Measurements from ENCODE around the gene PACRG.

PACRG gene

DNA sequence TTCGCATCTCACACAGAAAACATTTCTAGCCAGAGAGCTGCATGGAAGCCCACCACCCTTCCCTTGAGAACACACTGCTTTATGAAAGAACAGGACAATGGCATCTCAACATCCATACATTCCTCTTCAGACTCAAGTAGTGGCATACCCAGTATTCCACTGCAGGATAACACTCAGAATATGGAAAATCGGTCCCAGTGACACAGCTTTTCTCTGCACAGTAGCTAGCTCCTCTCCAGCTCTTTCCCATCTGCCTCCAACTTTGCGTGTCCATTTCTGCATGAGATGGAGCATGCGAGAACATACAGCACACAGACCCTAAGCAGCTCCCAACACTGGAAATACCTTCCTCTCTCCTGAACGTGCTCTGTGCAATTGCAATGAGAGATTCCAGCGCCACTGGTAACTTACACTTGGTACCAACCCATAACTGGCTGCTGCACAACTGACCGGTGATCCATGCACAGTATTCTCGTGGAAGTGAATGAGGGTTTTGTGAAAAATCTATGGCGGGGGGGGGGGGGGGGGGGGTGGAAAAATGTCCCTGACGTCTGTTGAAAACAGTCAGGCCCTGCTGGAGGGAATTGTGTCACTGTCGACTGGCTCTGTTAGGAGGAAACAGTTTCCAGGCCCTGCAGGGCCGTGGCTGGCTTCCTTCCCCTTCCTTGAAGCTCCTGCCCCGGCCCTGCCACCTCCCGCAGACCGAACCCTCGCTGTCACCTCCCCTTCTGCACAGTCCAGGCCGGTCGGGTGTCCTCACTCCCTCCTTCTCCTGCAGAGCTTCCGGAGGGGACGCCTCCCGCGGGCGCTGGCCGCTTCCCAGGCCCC lies 420.9 kb downstream of the PACRG start:
- TF ChIP-seq, protein P1, sequence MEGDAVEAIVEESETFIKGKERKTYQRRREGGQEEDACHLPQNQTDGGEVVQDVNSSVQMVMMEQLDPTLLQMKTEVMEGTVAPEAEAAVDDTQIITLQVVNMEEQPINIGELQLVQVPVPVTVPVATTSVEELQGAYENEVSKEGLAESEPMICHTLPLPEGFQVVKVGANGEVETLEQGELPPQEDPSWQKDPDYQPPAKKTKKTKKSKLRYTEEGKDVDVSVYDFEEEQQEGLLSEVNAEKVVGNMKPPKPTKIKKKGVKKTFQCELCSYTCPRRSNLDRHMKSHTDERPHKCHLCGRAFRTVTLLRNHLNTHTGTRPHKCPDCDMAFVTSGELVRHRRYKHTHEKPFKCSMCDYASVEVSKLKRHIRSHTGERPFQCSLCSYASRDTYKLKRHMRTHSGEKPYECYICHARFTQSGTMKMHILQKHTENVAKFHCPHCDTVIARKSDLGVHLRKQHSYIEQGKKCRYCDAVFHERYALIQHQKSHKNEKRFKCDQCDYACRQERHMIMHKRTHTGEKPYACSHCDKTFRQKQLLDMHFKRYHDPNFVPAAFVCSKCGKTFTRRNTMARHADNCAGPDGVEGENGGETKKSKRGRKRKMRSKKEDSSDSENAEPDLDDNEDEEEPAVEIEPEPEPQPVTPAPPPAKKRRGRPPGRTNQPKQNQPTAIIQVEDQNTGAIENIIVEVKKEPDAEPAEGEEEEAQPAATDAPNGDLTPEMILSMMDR (IDR thresholded peaks at IDR 0.05), result no peak
- Mint-ChIP-seq H3K36me3 (ENCODE audit: low read depth) (peaks cover 5% of the 10 kb centered on the region), H3K27ac (no peak overlapping the region), H3K4me1 (peaks cover 6% of the 10 kb centered on the region), H3K4me3 (no peak overlapping the region), H3K9me3 (peaks cover 12% of the 10 kb centered on the region), H3K27me3 (ENCODE audit: low read depth, poor library complexity) (no peaks in the 10 kb centered on the region)
- no peak for DNase-seq

DNA sequence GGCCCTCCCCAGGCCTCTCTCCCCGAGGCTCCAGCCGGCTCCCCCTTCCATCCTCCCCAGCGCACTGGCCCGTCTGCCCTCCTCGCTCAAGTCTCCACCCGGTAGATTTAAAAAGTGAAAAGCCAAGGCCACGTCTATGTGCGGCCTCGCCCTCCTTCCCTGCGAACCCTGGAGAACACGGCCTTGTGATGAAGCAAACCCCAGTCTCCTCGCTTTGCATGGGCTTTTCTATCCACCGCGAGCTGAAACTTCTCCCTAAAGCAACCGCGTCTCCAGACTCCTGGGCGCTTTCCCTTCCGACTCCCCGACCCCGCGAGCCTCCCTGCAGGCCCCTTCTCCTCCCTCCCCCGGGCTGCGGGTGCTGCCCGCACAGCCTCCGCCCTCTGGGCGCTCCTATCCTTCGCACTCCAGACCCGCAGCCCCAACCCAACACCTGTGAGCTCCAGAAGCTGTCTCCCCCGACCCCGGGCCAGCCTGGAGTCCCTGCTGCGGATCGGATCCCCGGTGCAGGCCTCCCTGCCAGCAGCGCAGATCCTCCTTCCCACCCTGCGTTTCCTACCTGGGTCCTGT lies 421.6 kb downstream of the PACRG start:
- H3K27ac Mint-ChIP-seq, result no peak overlapping the region
- H3K27me3 Mint-ChIP-seq (ENCODE audit: low read depth, poor library complexity), result peaks cover 5% of the 10 kb centered on the region
- TF ChIP-seq, protein P1 (IDR thresholded peaks at IDR 0.05), result no peak
- peaks cover 5% of the 10 kb centered on the region for H3K36me3 Mint-ChIP-seq (ENCODE audit: low read depth)
- peaks cover 6% of the 10 kb centered on the region for H3K4me1 Mint-ChIP-seq
- no peak for DNase-seq
- no peak overlapping the region for H3K4me3 Mint-ChIP-seq
- peaks cover 12% of the 10 kb centered on the region for H3K9me3 Mint-ChIP-seq

DNA sequence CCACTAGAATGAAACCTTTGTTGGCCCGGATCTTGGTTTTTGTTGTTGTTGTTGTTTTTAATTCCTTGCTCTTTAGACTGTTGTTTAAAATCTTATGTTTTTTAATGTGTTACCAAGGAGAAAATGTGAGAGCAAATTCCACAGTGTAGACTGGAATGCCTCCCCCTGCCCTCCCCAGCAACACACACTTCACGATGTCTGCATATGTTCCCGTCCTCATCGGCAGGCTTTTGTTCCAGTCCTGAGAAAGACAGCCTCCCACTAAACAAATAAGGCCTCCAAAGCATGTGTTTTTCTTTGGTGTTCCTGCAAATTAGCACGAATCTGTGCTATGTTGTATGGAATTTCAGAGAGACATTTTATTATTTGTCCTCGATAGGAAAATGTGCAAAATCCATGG lies 423.4 kb downstream of the PACRG start:
- Mint-ChIP-seq H3K27me3 (ENCODE audit: low read depth, poor library complexity) (peaks cover 5% of the 10 kb centered on the region), H3K4me3 (no peak overlapping the region), H3K36me3 (ENCODE audit: low read depth) (peaks cover 5% of the 10 kb centered on the region), H3K27ac (peak overlapping the region; percentile 85), H3K9me3 (peaks cover 12% of the 10 kb centered on the region), H3K4me1 (peaks cover 6% of the 10 kb centered on the region)
- no peak for DNase-seq
- TF ChIP-seq, protein P1 (IDR thresholded peaks at IDR 0.05), result no peak

DNA sequence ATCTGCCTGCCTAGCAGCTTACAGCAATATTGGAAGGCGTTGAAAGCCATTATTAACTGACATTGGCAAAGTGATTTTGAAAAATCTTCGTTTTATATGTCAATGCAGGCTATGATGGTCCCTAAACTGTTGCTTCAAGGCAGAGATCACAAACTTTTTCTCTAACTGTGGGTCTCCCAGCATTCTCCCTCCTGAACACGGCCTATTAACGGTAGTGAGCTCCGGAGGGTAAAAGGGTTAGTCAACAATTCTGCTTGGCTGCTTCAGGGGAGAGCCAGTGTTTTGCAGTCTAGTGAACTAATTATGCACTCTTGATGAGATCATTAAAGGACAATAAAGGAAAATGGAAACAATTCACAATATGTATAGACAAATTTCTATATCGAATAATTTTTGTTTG lies 424.9 kb downstream of the PACRG start:
- peaks cover 5% of the 10 kb centered on the region for H3K36me3 Mint-ChIP-seq (ENCODE audit: low read depth)
- H3K4me1 Mint-ChIP-seq, result peaks cover 6% of the 10 kb centered on the region
- peaks cover 9% of the 10 kb centered on the region for H3K27me3 Mint-ChIP-seq (ENCODE audit: low read depth, poor library complexity)
- TF ChIP-seq, protein P1 (IDR thresholded peaks at IDR 0.05), result no peak
- no peak for DNase-seq
- no peak overlapping the region for H3K4me3 Mint-ChIP-seq
- H3K27ac Mint-ChIP-seq, result no peak overlapping the region
- H3K9me3 Mint-ChIP-seq, result peaks cover 12% of the 10 kb centered on the region

DNA sequence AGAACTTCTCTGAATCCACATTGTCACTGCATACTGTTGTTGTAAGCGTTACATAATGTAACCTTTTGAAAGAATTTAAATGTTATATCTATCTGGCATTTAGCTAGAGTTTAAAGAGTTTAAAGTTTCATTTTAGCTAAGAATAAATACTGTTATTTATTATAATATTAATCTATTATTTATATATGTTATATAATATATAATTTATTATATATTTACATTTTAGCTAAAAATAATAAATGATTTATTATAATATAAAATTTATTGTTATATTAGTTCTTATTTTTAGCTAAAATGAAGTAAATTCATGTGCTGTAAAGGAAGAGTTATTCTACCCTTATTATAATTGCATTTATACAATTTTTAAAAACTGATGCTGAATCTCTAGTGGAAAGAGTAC lies 431.3 kb downstream of the PACRG start:
- Mint-ChIP-seq H3K27ac (no peak overlapping the region), H3K4me1 (no peaks in the 10 kb centered on the region), H3K4me3 (no peak overlapping the region), H3K9me3 (peaks cover 4% of the 10 kb centered on the region), H3K27me3 (ENCODE audit: low read depth, poor library complexity) (peaks cover 12% of the 10 kb centered on the region), H3K36me3 (ENCODE audit: low read depth) (no peaks in the 10 kb centered on the region)
- DNase-seq, result no peak
- TF ChIP-seq, protein P1 (IDR thresholded peaks at IDR 0.05), result no peak

Data from nephron progenitor cell (in vitro differentiated cells).